LNCAP (cell line): ENCODE results near the gene IRF7.

ENCODE experiments used
- TF ChIP-seq, protein P1 (sequence below): fragments of 450-650 bp; IDR thresholded peaks from 2 replicates; pipeline ENCODE4 v1.5.1; 2017; ENCODE audit warnings: mild to moderate bottlenecking

IRF7 gene

DNA sequence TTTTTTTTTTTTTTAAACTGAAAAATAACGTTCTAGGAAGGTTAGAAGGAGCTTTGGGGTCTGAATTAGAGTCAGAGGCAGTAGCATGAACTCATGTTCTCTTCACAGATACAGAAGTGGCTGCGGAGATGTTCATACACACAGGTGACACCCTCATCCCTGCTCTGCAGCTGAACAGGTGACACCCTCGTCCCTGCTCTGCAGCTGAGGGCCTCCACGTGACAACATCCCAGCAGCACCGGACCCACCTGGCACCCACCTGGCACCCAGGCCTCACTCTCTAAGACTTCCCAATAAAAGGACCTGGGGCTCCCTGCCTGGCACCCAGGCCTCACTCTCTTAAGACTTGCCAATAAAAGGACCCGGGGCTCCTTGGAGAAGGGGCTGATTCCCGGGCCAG lies 41.1 kb upstream of the IRF7 start:
- TF ChIP-seq, protein P1, sequence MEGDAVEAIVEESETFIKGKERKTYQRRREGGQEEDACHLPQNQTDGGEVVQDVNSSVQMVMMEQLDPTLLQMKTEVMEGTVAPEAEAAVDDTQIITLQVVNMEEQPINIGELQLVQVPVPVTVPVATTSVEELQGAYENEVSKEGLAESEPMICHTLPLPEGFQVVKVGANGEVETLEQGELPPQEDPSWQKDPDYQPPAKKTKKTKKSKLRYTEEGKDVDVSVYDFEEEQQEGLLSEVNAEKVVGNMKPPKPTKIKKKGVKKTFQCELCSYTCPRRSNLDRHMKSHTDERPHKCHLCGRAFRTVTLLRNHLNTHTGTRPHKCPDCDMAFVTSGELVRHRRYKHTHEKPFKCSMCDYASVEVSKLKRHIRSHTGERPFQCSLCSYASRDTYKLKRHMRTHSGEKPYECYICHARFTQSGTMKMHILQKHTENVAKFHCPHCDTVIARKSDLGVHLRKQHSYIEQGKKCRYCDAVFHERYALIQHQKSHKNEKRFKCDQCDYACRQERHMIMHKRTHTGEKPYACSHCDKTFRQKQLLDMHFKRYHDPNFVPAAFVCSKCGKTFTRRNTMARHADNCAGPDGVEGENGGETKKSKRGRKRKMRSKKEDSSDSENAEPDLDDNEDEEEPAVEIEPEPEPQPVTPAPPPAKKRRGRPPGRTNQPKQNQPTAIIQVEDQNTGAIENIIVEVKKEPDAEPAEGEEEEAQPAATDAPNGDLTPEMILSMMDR: no peak

DNA sequence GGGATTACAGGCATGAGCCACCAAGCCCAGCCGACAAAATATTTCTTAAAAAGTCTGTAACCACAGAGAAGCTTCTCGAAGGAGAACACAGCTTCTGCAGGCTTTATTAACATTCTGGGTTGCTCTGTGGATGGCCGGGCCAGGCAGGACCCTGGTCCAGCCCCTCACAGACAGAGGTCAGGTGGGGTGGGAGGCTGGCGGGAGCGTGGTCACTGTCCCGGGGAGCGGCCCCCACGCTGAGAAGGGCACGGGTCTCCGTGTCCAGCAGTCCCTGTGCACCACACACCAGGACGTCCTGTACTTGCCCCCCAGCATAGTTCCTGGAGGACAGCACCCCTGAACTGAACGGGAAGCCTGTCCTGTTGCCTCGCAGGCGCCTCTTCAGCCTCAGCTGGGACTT lies 40.7 kb upstream of the IRF7 start:
- TF ChIP-seq, protein P1: no peak

DNA sequence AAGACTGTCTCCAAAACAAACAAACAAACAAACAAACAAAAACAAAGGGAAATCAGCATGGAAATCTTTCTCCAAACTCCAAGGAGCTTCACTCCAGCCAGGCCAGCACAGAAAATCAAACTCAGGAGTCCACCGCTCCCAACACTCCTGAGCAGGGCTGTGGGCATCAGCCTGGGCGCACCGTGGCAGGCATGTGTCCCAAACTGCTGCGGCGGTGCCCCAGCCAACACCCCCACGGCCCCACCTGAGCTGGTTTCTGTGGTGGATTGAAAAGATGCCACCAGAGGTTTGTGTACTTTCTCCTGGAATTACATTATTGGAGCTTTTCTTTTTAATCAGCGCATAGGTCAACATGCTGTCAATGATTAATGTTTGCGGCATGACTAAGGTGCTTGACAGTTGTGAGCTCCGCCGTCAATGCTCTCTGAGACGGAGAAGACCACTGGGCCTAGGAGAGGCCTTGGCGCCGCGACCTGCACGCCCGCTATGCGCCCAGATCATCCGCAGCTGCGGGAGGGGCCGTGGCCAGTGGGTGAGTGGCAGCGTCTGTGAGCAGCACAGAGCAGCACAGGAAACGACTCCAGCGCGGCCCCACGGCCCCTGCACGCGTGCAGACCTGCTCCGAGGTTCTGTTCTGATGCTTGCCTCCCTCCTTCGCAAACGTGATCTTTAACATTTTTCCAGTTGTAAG lies 39.4 kb upstream of the IRF7 start:
- TF ChIP-seq, protein P1: no peak

DNA sequence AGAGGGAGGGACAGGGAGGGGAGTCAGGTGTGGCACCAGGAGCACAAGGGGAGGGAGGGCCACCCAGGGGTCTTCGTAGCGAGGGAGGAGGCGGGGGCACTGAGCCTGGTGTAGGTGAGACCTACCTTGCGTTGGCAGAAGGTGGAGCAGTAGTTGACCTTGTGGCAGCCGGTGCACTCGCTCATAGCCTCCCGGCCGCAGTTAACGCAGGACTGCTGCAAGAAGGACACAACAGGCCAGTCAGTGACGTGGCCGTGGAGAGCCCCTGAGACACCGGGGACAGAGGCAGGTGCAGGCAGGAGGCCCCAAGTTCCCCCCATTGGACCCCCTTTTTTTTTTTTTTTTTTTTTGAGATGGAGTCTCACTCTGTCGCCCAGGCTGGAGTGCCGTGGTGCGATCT lies 38.1 kb upstream of the IRF7 start:
- TF ChIP-seq, protein P1: no peak

DNA sequence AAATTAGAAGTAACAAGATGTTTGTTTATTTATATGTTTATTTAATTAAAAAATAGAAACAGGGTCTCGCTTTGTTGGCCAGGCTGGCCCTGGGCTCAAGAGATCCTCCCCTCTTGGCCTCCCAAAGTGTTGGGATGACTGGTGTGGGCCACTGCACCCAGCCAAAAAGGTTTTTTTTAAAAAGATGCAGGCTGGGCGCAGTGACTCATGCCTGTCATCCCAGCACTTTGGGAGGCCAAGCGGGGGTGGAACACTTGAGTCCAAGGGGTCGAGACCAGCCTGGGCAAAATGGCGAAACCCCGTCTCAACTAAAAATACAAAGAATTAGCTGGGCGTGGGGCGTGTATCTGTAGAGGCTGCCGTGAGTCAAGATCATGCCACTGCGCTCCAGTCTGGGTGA lies 34.7 kb upstream of the IRF7 start:
- TF ChIP-seq, protein P1: no peak

DNA sequence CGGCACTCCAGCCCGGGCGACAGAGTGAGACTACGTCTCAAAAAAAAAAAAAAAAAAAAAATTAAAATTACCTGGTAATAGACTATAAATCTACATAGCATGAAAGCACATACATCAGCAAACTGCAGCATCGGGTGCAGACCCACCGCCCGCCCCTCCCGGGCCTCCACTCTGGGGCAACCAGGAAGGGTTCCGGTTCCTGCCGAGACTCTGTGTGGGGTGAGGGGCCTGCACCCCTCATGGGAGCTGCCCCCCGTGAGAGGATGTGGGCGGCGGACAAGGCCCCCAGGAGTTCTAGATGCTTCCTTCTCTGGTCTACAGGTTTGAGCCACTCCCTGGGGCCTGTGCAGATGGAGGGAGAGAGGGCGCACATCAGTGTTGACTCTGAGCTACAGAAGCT lies 30.5 kb upstream of the IRF7 start:
- TF ChIP-seq, protein P1: no peak

DNA sequence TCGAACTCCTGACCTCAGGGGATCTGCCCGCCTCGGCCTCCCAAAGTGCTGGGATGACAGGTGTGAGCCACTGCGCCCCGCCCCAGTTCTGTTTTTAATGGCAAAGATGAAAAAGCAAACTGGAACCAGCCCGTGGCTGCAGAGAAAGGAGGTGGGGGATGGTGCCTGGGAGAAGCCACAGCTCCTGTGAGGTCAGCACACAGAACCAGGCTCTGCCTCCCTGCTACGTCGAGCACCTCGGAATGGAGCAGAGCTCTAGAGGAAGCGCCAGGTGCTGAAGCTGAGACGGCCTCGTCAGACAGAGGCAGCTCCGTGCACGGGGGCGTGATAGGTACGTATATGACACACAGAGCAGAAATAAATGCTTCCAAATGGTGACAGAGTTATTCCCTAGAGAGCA lies 29.8 kb upstream of the IRF7 start:
- TF ChIP-seq, protein P1: no peak
